GM21737 (cell line): Measurements from ENCODE around the gene RASGRP3.

Experiments used
- ATAC-seq: cut with Tn5 transposase; IDR thresholded peaks from one replicate; pipeline ENCODE4 v1.9.1; 2021; ENCODE audit warnings: mild to moderate bottlenecking, moderate library complexity; ENCODE audit not compliant: unreplicated experiment

Gene RASGRP3

GRCh38 chr2:33518929-33519328, 42.5 kb downstream of the RASGRP3 start:
- ATAC-seq: no peak

GRCh38 chr2:33521791-33522281, 45.4 kb downstream of the RASGRP3 start:
- ATAC-seq: no peak

- ATAC-seq: no peak
Observed at GRCh38 chr2:33522576-33522975, 46.1 kb downstream of the RASGRP3 start.

- ATAC-seq: no peak
Observed at GRCh38 chr2:33525666-33526065, 49.2 kb downstream of the RASGRP3 start.

- ATAC-seq: no peak
Observed at GRCh38 chr2:33526132-33526531, 49.7 kb downstream of the RASGRP3 start.

- ATAC-seq: no peak
Observed at GRCh38 chr2:33526921-33527320, 50.5 kb downstream of the RASGRP3 start.

GRCh38 chr2:33528441-33528950, 52.0 kb downstream of the RASGRP3 start:
- no peak for ATAC-seq

GRCh38 chr2:33529771-33530481, 53.5 kb downstream of the RASGRP3 start:
- ATAC-seq: no peak

- no peak for ATAC-seq
Observed at GRCh38 chr2:33530690-33531548, 54.5 kb downstream of the RASGRP3 start.

- ATAC-seq: no peak
Observed at GRCh38 chr2:33531549-33532059, 55.2 kb downstream of the RASGRP3 start.

- ATAC-seq: no peak
Observed at GRCh38 chr2:33532146-33532545, 55.7 kb downstream of the RASGRP3 start.

- no peak for ATAC-seq
Observed at GRCh38 chr2:33532966-33533365, 56.5 kb downstream of the RASGRP3 start.

GRCh38 chr2:33535421-33535820, 59.0 kb downstream of the RASGRP3 start:
- no peak for ATAC-seq

- ATAC-seq: no peak
Observed at GRCh38 chr2:33541243-33541642, 64.8 kb downstream of the RASGRP3 start.

GRCh38 chr2:33550206-33550605, 73.8 kb downstream of the RASGRP3 start:
- no peak for ATAC-seq

GRCh38 chr2:33552758-33553461, 76.5 kb downstream of the RASGRP3 start:
- no peak for ATAC-seq

GRCh38 chr2:33555681-33556080, 79.2 kb downstream of the RASGRP3 start:
- ATAC-seq: no peak

GRCh38 chr2:33559328-33559727, 82.9 kb downstream of the RASGRP3 start:
- ATAC-seq: no peak

- ATAC-seq: no peak
Observed at GRCh38 chr2:33560017-33560416, 83.6 kb downstream of the RASGRP3 start.

- no peak for ATAC-seq
Observed at GRCh38 chr2:33561872-33562271, 85.4 kb downstream of the RASGRP3 start.

GRCh38 chr2:33570681-33571080, 94.2 kb downstream of the RASGRP3 start:
- ATAC-seq: no peak
